K562 (cell line): ENCODE data around the gene BCAR3. TPM values are rescaled to one million over a fixed set of nuclear protein-coding genes. Genes with fewer than 3 reads are reported as not detected.

Experiments
- CCAR2 ChIP-seq: fragments of 200-400 bp; formaldehyde crosslinking; IDR thresholded peaks from 2 replicates; pipeline ENCODE4 v1.6.1; 2017; ENCODE audit warnings: mild to moderate bottlenecking, low read depth, low read length
- PREB ChIP-seq: sonication (generic); formaldehyde crosslinking; IDR thresholded peaks from 2 replicates; pipeline ENCODE4 v1.8.1; 2023; ENCODE audit warnings: mild to moderate bottlenecking, missing genetic modification reagents
- ZBED1 ChIP-seq: IDR thresholded peaks from 2 replicates; pipeline ENCODE4 v1.6.1; 2014
- ZBTB40 ChIP-seq, 2 experiments: fragments of 450-650 bp in 1 of 2; sonication (generic) in 1 of 2; formaldehyde crosslinking in 1 of 2; IDR thresholded peaks; 2 replicates each; pipeline versions ENCODE4 v1.7.1 to v1.9.0; 2016 to 2022; ENCODE audit warnings: inconsistent platforms in 1 of 2, mild to moderate bottlenecking in 1 of 2, missing genetic modification reagents in 1 of 2
- ZNF174 ChIP-seq: fragments of 250-450 bp; sonication (Bioruptor Pico); IDR thresholded peaks from 2 replicates; pipeline ENCODE4 v1.4.0; 2020; ENCODE audit warnings: mild to moderate bottlenecking
- ZNF239 ChIP-seq: fragments of 250-450 bp; sonication (Bioruptor Pico); IDR thresholded peaks from 2 replicates; pipeline ENCODE4 v1.4.0; 2020; ENCODE audit warnings: mild to moderate bottlenecking
- ZNF583 ChIP-seq: fragments of 250-450 bp; sonication (Bioruptor Pico); IDR thresholded peaks from 2 replicates; pipeline ENCODE4 v1.4.0; 2020
- polyA plus RNA-seq, 8 experiments: library from polyadenylated mRNA; depleted of rRNA in 4 of 8; stranded (reverse) in 5 of 8; unstranded in 3 of 8; fragments of >200 nt; fragmentation: Nextera tagmentation in 2 of 8; fragmentation: Illumina TruSeq in 1 of 8; extraction: Ambion mirVana in 2 of 8; extraction: Trizol in 1 of 8; gene quantifications; 2 replicates each; pipeline versions ENCODE4 v1.2.1 to v1.2.3, GENCODE V29; 2011 to 2014; ENCODE audit warnings: inconsistent platforms in 1 of 8, missing spikeins in 1 of 8
- total RNA-seq, 7 experiments: library from RNA; depleted of rRNA in 6 of 7; stranded (reverse); fragments of >200 nt in 6 of 7; fragmentation: Illumina TruSeq in 2 of 7; extraction: Trizol in 2 of 7; gene quantifications; 2 replicates each; pipeline versions ENCODE4 v1.2.1 to v1.2.3, GENCODE V29; 2011 to 2021; ENCODE audit warnings: low replicate concordance in 1 of 7

Gene BCAR3
- total and polyA plus RNA-seq, 9 of the 15 experiments (the other 6 are each of a cell fraction or from before 2014, with no cell fraction given): 1.8 to 6.3 (median 3.8) TPM

- no peak for TF ChIP-seq ZBTB40 (IDR thresholded peaks at IDR 0.05)
- no peak for TF ChIP-seq ZBTB40 (CRISPR knock-in tag; IDR thresholded peaks at IDR 0.05)
- TF ChIP-seq ZNF174 (CRISPR knock-in tag): no peak
- TF ChIP-seq CCAR2: no peak
- no peak for TF ChIP-seq ZNF583
- no peak for TF ChIP-seq ZNF239 (CRISPR knock-in tag)
- TF ChIP-seq PREB: no peak
- TF ChIP-seq ZBED1: no peak
Observed at GRCh38 chr1:93522721-93523120, 158.9 kb downstream of the BCAR3 start (continued).
